ENCODE results near the gene KRTAP10-7. TPM values are rescaled to one million over a fixed set of nuclear protein-coding genes. Genes with fewer than 3 reads are reported as not detected.
"Not testable (repeated sequence)": the region's sequence is repeated elsewhere in the genome, so short reads cannot be mapped to it uniquely, and the experiment has no call there.

Gene KRTAP10-7
- total RNA-seq, 2 donors from 2014 or later = not detected

DNA sequence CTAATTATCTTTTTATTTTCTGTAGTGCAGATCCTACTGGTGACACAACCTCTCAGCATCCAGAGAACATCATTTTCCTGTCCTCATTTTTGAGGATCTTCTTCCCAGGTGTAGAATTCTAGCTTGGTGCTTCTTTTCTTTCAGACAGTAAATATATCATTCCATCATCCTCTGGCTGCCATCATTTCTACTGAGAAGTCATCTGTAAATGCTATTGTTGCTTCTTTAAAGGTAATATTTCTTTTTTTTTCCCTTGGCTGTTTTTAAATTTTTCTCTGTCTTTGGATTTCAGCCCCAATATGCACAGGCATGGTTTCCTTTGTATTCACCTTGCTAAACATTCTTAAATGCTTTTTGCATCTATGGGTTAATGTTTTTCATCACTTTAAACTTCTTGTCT, 23.2 kb downstream of the KRTAP10-7 start:
- no peak for ATAC-seq
- intact Hi-C loops (cut with DNase I, micrococcal nuclease) = no loop called here
- no peak for DNase-seq

DNA sequence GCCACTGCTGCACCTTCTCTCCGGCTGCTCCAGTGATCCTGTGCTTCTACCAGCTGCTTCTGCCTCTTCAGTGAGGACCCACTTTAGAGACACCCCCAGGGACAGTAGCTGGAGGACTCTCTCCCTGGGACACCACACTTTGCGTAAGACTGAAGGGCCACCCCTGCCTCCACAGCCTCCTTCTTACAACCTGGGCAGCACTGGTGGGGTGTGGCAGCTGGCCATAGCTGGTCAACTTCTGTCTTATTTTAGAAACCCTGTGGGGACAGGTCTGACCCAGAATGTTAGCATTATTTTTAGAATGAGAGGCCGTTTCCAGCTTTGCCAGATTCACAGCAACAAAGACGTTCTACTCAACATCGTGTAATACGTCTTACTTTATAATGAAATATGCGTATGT, 25.4 kb downstream of the KRTAP10-7 start:
- no peak for DNase-seq
- no peak for ATAC-seq

DNA sequence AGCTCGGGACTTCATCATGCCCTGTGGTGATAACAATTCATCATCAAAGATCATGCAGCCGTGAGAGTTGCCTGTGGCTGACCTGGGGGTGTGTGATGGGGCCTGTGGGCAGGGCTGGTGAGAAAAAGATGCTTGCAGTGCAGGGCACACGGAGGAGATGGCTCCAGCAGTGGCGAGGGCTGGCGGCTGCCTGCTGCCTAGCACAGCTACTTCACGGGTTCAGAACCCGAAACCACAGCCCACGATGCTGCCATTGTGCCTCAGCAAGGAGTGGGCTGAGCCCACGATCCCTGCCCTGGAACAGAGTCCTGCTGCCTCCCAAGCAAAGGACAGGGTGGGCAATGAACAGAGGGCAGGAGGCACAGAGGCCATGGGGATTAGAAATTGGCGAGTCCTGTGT, 25.9 kb downstream of the KRTAP10-7 start:
- intact Hi-C loops (cut with DNase I, micrococcal nuclease) = no loop called here
- no peak for ATAC-seq
- no peak for DNase-seq

More for the DNA sequence above, 25.4 kb downstream of the KRTAP10-7 start:
- intact Hi-C loops (cut with DNase I, micrococcal nuclease) = no loop called here

DNA sequence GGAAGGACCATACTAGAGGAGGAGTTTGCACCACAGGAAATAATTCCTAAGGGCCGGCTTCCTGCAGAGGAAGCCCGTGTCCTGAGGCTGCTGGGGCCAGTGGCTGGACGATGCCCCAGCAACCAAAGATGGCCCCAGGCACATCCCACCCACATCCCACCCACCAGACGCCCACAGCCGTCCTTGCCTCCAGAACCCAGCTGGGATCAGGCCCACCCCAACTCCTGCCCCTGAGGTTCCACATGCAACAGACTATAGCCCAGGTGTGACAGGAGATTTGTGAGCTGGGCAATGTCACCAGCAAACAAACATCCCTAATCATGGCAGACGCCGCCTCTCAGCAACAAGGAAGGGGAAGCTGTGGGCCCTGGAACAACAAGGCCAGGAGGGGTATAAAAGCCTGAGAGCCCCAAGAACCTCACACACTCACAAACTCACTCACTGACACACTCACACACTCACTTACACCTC, 26.3 kb downstream of the KRTAP10-7 start, which contains the start of gene KRTAP10-9:
Gene KRTAP10-9, plus strand, starts transcription at position 421 of the 471 bp plus-strand sequence. CDS start 79 bp downstream, outside the sequence.
- no peak for DNase-seq
- no peak for ATAC-seq
- intact Hi-C loops (cut with DNase I, micrococcal nuclease) = no loop called here

DNA sequence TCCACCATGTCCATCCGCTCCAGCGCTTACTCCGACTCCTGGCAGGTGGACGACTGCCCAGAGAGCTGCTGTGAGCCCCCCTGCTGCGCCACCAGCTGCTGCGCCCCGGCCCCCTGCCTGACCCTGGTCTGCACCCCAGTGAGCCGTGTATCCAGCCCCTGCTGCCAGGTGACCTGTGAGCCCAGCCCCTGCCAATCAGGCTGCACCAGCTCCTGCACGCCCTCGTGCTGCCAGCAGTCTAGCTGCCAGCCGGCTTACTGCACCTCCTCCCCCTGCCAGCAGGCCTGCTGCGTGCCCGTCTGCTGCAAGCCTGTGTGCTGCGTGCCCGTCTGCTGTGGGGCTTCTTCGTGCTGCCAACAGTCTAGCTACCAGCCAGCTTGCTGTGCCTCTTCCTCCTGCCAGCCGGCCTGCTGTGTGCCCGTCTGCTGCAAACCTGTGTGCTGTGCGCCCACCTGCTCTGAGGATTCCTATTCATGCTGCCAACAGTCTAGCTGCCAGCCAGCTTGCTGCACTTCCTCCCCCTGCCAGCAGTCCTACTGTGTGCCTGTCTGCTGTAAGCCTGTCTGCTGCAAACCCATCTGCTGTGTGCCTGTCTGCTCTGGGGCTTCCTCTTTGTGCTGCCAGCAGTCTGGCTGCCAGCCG, 26.9 kb downstream of the KRTAP10-7 start:
- intact Hi-C loops (cut with DNase I, micrococcal nuclease); ATAC-seq; DNase-seq: not testable (repeated sequence)

DNA sequence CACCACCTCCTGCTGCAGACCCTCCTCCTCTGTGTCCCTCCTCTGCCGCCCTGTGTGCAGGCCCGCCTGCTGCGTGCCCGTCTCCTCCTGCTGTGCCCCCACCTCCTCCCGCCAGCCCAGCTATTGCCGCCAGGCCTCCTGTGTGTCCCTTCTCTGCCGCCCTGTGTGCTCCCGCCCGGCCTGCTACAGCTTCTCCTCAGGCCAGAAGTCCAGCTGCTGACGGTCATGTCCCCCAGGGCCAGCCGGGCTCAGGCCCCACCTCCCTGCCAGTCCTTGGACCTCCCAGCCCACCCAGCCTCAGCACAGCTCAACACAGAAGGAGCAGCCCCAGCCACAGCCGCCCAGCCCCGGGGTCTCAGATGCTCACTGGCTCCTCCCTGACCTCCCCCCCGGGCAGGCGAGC, 27.4 kb downstream of the KRTAP10-7 start:
- ATAC-seq; DNase-seq; intact Hi-C loops (cut with DNase I, micrococcal nuclease): not testable (repeated sequence)

DNA sequence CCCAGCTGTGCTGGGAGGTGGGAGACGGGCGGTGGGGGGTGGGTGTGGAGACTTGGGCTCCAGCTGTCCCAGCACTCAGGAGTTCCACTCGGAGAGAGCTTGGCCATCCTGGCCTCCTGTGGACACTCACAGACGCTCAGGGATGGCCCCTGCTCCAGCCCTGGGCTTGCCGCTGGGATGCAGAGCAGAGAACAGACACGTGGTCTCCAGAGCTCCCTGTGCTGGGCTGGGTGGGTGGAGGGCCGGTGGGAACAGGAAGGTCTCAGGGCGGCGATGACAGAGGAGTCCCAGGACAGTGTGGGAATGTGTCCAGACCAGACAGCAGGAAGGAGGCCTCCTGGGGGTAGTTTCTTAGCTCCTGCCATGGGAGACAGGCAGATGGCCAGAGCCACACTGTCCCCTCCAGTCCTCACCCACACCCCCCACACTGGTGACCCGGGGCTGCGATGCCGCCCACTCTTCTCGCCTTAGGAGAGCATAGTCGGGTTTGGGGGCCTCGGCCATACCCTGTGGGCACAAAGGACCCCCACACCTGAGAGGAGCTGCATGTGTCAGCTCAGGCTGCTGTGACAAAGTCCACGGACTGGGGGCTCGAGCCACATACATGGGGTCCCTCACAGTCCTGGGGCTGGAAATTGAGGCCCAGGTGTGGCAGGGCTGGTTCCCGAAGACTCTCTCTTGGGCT, 28.5 kb downstream of the KRTAP10-7 start:
- ATAC-seq (no peak), DNase-seq (no peak)
- intact Hi-C loops (cut with DNase I, micrococcal nuclease) = no loop called here

DNA sequence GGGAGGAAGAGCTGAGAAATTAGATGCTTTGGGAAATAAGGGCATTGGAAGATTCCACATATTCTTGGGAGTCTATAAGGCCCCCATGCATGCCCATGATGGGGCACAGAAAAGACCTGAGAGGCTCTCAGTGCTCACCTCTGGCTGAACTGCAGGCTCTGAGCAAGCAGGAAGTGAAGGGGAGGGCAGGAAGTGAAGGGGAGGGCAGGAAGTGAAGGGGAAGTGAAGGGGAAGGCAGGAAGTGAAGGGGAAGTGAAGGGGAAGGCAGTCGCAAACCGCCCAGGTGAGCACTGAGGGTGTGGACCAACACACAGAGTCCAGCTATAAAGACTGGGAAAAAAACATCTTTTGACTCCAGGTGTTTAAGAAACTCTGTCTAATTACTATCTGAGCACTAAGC, 30.0 kb downstream of the KRTAP10-7 start:
- DNase-seq = no peak
- intact Hi-C loops (cut with DNase I, micrococcal nuclease) = no loop called here
- no peak for ATAC-seq

DNA sequence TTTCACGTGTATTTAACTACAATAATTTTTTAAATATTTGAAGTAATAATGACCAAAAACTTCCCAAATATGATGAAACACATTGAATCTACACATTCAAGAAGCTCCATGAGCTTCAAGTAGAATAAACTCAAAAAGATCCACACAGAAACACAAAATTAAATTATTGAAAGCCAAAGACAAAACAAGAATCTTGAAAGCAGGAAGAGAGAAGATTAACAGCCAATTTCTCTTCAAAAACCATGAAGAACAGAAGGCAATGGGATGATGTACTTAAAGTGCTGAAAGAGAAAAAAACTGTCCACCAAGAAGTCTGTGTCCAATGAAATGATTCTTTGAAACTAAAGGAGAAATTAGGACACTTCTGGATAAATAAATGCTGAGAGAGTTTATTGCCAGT, 31.7 kb downstream of the KRTAP10-7 start:
- ATAC-seq = no peak

DNA sequence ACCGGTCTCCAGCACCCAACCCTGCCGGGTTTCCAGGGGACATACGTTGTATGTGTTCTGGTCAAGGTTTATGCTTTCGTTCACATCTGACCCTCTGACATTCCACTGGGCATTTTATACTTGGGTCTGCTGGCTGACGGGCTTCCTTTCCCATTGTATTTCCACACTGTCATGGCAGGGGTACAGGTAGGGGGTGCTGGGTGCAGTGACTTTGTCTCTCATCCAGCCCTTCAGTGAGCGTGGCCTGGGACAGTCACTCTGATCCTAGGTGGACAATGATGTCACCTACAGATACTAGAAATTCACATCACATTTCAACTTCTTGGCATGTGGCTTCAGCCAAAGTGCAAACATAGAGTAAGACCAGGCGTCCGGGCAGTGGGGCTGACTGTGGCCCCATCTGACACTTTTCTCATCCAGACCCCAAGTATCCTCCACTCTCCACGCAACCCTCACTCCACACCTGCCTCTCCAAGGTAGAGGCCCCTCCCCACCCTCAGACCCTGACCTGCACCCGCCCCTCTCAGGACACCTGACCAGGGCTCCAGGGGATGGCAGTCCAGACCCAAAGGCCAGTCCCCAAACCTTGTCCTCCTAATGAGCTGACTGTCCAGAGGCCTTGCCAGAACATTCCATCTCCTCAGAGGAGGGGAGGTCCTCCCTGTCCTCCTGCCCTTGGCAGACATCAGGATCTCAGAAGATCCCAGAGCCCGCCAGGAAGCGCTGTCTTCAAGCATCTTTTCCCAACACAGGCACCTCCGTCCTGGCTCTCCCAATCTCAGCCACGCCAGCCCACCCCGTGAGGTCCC, 36.0 kb downstream of the KRTAP10-7 start:
- ATAC-seq = no peak
- no peak for DNase-seq
- intact Hi-C loops (cut with DNase I, micrococcal nuclease) = no loop called here

More for the DNA sequence above, 31.7 kb downstream of the KRTAP10-7 start:
- intact Hi-C loops (cut with DNase I, micrococcal nuclease) = no loop called here
- no peak for DNase-seq

DNA sequence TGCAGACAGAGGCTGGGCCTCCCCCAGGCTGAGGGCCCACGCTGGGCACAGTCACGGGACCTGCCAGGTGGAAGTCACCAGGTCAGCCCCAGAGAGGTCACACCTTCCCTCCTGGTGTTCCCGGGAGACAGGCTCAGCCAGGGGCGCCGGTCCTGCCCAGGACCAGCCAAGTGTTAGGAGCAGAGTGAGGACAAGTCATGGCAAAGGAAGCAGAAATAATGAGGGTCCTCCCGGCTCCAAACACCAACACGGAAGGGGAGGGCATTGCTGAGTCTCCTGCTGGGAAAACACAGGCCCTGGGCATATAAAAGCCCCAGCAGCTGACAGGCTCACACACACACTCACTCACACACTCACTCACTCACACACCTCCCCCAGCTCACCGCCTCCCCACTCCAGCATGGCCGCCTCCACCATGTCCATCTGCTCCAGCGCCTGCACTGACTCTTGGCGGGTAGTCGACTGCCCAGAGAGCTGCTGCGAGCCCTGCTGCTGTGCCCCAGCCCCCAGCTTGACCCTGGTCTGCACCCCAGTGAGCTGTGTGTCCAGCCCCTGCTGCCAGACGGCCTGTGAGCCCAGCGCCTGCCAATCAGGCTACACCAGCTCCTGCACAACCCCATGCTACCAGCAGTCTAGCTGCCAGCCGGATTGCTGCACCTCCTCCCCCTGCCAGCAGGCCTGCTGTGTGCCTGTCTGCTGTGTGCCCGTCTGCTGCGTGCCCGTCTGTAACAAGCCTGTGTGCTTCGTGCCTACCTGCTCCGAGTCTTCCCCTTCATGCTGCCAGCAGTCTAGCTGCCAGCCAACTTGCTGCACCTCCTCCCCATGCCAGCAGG, 36.8 kb downstream of the KRTAP10-7 start, which contains the start of gene KRTAP10-10:
Gene KRTAP10-10, plus strand, starts transcription at position 339 of the 833 bp plus-strand sequence. Its CDS starts 62 bp downstream, at position 401.
- intact Hi-C loops (cut with DNase I, micrococcal nuclease) = no loop called here
- no peak for ATAC-seq
- DNase-seq = no peak

DNA sequence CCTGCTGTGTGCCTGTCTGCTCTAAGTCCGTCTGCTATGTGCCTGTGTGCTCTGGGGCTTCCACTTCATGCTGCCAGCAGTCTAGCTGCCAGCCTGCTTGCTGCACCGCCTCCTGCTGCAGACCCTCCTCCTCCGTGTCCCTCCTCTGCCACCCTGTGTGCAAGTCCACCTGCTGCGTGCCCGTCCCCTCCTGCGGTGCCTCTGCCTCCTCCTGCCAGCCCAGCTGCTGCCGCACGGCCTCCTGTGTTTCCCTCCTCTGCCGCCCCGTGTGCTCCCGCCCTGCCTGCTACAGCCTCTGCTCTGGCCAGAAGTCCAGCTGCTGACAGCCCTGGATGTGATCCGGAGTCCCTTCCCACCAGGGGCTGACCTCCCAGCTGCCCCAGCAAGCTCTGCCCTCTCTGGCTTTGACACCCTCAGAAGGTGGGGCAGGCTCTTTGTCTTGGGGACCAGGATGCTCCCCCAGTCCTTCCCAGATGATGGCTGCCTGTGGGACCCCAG, 37.5 kb downstream of the KRTAP10-7 start:
- ATAC-seq; DNase-seq; intact Hi-C loops (cut with DNase I, micrococcal nuclease): not testable (repeated sequence)

DNA sequence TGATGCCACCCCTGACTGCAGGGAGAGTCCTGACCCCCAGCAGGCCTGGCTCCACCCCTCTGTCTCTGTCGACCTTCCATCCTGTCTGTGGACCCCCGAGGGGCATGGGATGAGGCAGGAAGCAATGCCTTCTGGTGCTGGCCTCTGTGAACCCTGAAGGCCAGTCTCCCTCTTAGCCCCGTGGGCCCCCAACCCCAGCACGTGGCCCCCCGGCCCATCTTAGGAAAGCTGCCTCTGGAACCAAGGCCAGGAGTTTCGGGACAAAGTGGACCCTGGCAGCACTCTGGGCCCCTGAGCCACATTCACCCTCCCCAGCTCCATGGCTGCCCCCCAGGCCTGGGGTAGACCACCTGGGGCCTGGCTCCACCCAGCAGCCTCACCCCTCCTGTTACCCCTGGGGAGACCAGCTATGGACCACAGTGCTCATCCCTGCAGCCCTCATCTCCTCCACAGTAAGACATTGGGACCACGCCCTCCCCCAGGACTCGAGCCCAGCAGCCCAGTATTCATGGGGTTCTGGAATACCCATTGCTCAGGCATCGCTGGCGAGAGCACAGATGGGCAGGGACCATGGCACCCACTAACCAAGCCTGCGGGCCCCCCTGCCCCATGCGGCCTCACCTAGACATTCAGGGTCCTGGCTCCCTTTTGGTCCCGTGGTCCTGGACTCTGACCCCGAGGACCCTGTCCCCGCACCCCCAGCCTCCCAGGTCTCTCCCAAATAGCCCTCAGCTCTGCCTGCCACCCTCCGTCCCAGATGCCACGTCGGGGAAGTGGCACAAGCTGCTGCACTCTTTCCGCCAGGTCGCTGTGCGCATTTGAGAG, 38.3 kb downstream of the KRTAP10-7 start:
- ATAC-seq; intact Hi-C loops (cut with DNase I, micrococcal nuclease); DNase-seq: not testable (repeated sequence)

DNA sequence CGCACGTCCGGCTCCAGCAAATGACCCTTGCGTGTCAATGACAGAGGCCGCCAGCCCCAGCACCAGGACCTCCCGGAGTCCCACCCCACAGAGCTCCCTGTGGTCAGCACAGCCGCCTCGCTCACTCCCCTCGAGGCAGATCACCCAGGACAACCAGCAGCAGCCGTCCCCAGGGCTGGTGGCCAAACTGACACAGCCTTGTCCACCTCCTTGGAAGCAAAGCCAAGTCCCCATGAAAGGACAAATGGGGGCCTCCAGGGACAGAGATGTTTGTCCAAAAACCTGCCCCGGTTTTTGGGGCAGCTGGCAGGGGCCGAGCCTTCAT, 38.9 kb downstream of the KRTAP10-7 start:
- intact Hi-C loops (cut with DNase I, micrococcal nuclease) = no loop called here
- DNase-seq = no peak
- no peak for ATAC-seq

DNA sequence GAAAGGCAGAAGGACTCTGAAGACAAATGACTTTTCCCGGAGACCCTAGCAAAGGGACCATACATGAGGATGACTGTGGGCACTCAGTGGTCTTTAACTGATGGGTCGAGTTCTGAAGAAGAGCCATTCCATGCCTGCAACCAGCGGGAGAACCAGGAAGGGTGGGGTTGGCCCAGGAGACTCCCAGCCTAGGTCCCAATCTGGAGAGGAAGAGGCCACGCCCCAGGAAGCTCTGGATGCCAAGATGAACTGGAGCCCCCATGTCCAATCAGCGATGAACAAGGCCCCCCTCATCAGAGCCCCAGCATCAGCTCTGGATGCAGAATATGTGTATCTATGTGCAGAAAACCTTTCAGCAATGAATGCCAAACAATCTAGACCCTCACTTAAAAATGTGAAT, 40.4 kb downstream of the KRTAP10-7 start:
- ATAC-seq = no peak
- intact Hi-C loops (cut with DNase I, micrococcal nuclease) = no loop called here
- no peak for DNase-seq

DNA sequence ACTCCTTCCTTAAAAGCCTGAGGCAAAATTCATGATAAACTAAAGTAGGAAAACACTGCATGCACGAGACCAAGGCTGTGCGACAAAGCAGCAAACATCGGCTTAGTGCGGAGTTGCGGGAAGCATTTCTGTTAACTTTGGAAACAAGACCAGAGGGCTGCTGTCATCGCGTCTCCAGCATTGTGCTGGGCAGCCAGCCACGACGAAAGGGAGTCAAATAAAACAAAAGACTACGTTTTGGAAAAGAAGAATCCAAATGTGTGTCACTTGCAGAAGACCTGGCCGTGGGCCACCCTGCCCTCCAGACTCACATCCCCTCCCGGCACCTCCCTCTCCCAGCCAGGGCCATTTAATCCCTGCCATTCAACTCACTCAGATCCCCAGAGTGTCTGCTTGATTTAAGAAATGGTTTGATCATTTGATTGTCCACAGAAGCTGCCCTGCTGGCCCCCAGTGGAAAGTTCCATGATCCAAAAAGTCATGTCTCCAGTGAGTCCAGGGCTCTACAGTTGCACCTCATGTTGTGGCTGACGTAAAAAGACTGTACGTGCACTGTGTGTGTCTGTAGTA, 43.4 kb downstream of the KRTAP10-7 start:
- DNase-seq = no peak
- ATAC-seq = no peak
- intact Hi-C loops (cut with DNase I, micrococcal nuclease) = no loop called here

DNA sequence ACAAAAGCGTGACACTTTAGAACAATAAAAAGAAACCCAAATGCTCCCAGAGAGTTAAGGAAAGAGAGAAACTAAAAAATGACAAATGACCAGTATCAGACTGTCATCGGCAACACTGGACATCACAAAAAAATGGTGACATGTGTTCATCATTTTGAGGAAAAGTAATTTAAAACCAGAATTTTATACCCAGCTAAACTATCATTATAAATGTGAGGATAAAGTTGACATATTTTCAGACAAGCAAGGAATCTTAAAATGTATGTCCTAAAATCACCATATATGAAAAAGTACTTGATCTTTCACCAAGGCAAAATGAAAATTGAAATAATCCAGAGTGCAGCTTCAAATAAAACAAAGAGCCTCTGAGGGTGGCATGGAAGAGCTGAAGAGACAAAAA, 44.5 kb downstream of the KRTAP10-7 start:
- no peak for ATAC-seq
- no peak for DNase-seq
- intact Hi-C loops (cut with DNase I, micrococcal nuclease) = no loop called here

All from left colon (tissue), 2 donors.